Measurements from ENCODE around the gene TBC1D7. TPM values are rescaled to one million over a fixed set of nuclear protein-coding genes. Genes with fewer than 3 reads are reported as not detected.

The TBC1D7 gene
- total and polyA plus RNA-seq, 2 of the 4 experiments (the other 2 are of a cell fraction) = 14.3 to 22.6 TPM

DNA sequence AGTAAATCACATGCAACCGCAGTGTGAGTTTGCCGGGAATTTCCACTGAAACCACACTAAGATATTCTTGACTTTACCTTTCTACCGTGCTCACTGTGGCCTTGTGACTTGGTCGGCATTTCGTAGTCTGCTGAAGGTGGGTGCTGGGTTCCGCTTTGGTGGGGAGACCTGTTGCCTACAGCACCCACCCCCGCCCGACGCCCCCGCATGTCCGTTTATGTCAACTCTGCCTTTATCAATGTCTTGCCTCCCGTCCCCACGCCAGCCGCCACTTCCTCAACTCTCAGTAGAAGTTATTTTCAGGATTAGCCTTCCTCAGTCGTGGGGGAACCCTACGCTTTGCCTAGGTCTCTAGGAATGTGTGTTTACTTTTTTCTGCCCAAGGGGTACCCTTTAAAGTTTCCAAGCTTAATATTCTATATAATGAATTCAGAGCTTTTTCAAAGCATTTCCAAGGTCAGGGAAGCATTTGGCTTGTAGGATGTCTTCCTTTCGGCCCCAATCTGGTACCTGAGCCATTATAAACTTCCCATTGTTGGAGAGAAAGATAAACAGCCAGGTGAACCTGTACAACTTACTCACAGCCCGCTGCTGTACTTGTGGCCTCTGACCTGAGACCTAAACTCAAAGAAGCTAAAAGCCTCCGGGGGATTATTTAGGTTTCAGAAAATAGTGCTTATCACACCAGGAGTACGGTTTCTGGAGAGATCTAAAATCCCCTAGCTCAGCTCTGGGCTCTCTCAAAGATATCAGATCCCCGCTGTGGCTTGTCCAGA lies 54.2 kb downstream of the TBC1D7 start:
- H3K56ac ChIP-seq (ENCODE audit: extremely low read depth, insufficient read depth, low read length) = no peak overlapping the region
- H2BK120ac ChIP-seq (ENCODE audit: low read depth, low read length) = no peak overlapping the region
- no peak overlapping the region for H3K4me2 ChIP-seq (ENCODE audit: low read depth, low read length)
- TF ChIP-seq, protein P1, sequence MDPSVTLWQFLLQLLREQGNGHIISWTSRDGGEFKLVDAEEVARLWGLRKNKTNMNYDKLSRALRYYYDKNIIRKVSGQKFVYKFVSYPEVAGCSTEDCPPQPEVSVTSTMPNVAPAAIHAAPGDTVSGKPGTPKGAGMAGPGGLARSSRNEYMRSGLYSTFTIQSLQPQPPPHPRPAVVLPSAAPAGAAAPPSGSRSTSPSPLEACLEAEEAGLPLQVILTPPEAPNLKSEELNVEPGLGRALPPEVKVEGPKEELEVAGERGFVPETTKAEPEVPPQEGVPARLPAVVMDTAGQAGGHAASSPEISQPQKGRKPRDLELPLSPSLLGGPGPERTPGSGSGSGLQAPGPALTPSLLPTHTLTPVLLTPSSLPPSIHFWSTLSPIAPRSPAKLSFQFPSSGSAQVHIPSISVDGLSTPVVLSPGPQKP (IDR thresholded peaks at IDR 0.05; ENCODE audit: borderline replicate concordance, low read depth, low read length) = no peak
- TF ChIP-seq POLR2A (IDR thresholded peaks at IDR 0.05; ENCODE audit: low read depth, low read length) (no peak), MAFK (IDR thresholded peaks at IDR 0.05; ENCODE audit: low read depth, low read length) (no peak), FOS (IDR thresholded peaks at IDR 0.05; ENCODE audit: low read depth, low read length) (no peak), CEBPB (IDR thresholded peaks at IDR 0.05; ENCODE audit: low read depth, low read length) (no peak), RCOR1 (IDR thresholded peaks at IDR 0.05; ENCODE audit: insufficient replicate concordance, low read length) (no peak), SMC3 (IDR thresholded peaks at IDR 0.05; ENCODE audit: low read depth, low read length) (no peak), RFX5 (IDR thresholded peaks at IDR 0.05; ENCODE audit: low read depth, low read length) (no peak), CHD1 (IDR thresholded peaks at IDR 0.05; ENCODE audit: low read depth, low read length) (no peak), NFE2L2 (IDR thresholded peaks at IDR 0.05; ENCODE audit: low read depth, low read length) (no peak), MAZ (IDR thresholded peaks at IDR 0.05; ENCODE audit: borderline replicate concordance, low read depth, low read length) (no peak), MXI1 (IDR thresholded peaks at IDR 0.05; ENCODE audit: borderline replicate concordance, low read depth, low read length) (no peak), RAD21 (IDR thresholded peaks at IDR 0.05; ENCODE audit: low read length) (no peak)
- TF ChIP-seq, protein P2, sequence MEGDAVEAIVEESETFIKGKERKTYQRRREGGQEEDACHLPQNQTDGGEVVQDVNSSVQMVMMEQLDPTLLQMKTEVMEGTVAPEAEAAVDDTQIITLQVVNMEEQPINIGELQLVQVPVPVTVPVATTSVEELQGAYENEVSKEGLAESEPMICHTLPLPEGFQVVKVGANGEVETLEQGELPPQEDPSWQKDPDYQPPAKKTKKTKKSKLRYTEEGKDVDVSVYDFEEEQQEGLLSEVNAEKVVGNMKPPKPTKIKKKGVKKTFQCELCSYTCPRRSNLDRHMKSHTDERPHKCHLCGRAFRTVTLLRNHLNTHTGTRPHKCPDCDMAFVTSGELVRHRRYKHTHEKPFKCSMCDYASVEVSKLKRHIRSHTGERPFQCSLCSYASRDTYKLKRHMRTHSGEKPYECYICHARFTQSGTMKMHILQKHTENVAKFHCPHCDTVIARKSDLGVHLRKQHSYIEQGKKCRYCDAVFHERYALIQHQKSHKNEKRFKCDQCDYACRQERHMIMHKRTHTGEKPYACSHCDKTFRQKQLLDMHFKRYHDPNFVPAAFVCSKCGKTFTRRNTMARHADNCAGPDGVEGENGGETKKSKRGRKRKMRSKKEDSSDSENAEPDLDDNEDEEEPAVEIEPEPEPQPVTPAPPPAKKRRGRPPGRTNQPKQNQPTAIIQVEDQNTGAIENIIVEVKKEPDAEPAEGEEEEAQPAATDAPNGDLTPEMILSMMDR (conservative IDR thresholded peaks at IDR 0.05; ENCODE audit: low read depth, low read length) = no peak
- TF ChIP-seq, protein P3, sequence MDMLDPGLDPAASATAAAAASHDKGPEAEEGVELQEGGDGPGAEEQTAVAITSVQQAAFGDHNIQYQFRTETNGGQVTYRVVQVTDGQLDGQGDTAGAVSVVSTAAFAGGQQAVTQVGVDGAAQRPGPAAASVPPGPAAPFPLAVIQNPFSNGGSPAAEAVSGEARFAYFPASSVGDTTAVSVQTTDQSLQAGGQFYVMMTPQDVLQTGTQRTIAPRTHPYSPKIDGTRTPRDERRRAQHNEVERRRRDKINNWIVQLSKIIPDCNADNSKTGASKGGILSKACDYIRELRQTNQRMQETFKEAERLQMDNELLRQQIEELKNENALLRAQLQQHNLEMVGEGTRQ (IDR thresholded peaks at IDR 0.05; ENCODE audit: low read depth, low read length) = no peak
- WGBS, 2 experiments (ENCODE audit: extremely low coverage in 2 of 2, insufficient read length in 1 of 2) = no CpG with 5 or more reads among the region's 21 CpGs
- intact Hi-C loops (cut with micrococcal nuclease) = no loop called here
- no peaks in the 10 kb centered on the region for H3K9me1 ChIP-seq (ENCODE audit: insufficient read depth, low read length)
- no TSS peak for BruUV-seq (replicated peaks)
- no peak overlapping the region for H2AK9ac ChIP-seq (replicated peaks; ENCODE audit: low read depth, low read length, poor library complexity)
- H2BK5ac ChIP-seq (ENCODE audit: low read depth, low read length, poor library complexity, severe bottlenecking) = no peak overlapping the region
- CTCF ChIA-PET = interaction anchor here (0.5 kb wide), 1 partner anchor 120 kb away, joined by 3 read pairs; no protein-coding TSS in a partner anchor
- no peak overlapping the region for H3K27ac ChIP-seq (ENCODE audit: insufficient read depth, low read length)
- no peak overlapping the region for H2BK15ac ChIP-seq (ENCODE audit: low read depth, low read length)
- H2AFZ ChIP-seq (replicated peaks; ENCODE audit: low read length, poor library complexity) = no peak overlapping the region
- dilution Hi-C loops (cut with HindIII; ENCODE audit: low sequenced_read_pairs, unreplicated experiment) = no loop called here
- H4K20me1 ChIP-seq (ENCODE audit: insufficient read depth, low read length) = no peaks in the 10 kb centered on the region
- H3K36me3 ChIP-seq (ENCODE audit: control insufficient read depth, insufficient read depth, low read length) = no peaks in the 10 kb centered on the region
- H3K27me3 ChIP-seq (ENCODE audit: control insufficient read depth, insufficient read depth, low read length) = no peaks in the 10 kb centered on the region
- ATAC-seq (ENCODE audit: low read depth) (no peak), DNase-seq (no peak)
- no peak overlapping the region for H4K91ac ChIP-seq (ENCODE audit: insufficient read depth, low read depth, low read length)
- H3K18ac ChIP-seq (ENCODE audit: low read depth, low read length) = no peak overlapping the region
- POLR2A ChIA-PET (ENCODE audit: unreplicated experiment) = no interaction called here
- H2BK20ac ChIP-seq (ENCODE audit: low read depth, low read length) = no peak overlapping the region
- H3K23ac ChIP-seq (ENCODE audit: low read depth, low read length) = no peak overlapping the region
- H2AK5ac ChIP-seq (ENCODE audit: low read depth, low read length) = no peak overlapping the region
- H3K9ac ChIP-seq (ENCODE audit: low read depth, low read length) = no peak overlapping the region
- no peaks in the 10 kb centered on the region for H3K4me1 ChIP-seq (ENCODE audit: control insufficient read depth, insufficient read depth, low read length)
- H3K79me1 ChIP-seq (ENCODE audit: low read depth in 1 of 2, low read length in 2 of 2) = no peaks in the 10 kb centered on the region
- H3K14ac ChIP-seq (replicated peaks; ENCODE audit: low read depth, low read length) = no peak overlapping the region
- no peak overlapping the region for H4K5ac ChIP-seq (ENCODE audit: low read depth, low read length)
- H3K4ac ChIP-seq (ENCODE audit: low read depth, low read length) = no peak overlapping the region
- H3K4me3 ChIP-seq (ENCODE audit: insufficient read depth, low read depth, low read length) = no peak overlapping the region
- in situ Hi-C loops (cut with MboI; ENCODE audit: low sequenced_read_pairs) = no loop called here
- no peak overlapping the region for H4K8ac ChIP-seq (ENCODE audit: low read depth in 2 of 2, low read length in 2 of 2)
- no peaks in the 10 kb centered on the region for H3K9me3 ChIP-seq (ENCODE audit: control insufficient read depth, insufficient read depth, low read length)
